Effector CD4-positive, alpha-beta T cell (primary cell): ENCODE data around the gene GPC5.
"Not testable (repeated sequence)": the region's sequence is repeated elsewhere in the genome, so short reads cannot be mapped to it uniquely, and the experiment has no call there.

Experiments
- DNase-seq: peaks from one replicate; pipeline ENCODE4 v3.0.0-alpha.2; 2020

GPC5 gene

DNA sequence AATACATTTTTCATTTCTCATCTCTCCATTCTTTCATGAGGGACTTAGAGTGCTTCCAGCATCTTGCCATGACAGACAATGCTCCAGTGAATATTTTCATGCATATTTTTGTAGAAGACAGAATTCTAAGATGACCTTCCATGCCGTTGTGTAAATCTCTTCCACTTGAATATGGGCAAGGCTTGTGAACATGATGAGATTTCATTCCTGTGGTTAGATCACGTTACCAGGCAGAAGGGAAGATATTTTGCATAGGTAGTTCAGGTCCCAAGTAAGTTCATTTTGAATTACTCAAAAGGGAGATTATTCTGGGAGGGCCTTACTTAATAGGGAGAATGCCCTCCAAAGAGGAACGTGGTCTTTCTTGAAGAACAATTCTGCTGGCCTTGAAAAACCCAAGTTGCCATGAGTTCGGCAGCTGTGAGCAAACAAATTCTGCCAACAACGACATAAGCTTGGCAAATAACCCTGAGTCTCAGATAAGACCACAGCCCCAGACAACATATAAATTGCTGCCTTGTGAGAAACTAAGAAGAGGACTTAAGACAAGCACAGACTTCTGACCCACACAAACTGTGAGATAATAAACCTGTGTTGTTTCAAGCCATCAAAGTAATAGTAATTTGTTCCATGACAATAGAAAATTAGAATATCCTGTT is 1427.6 kb downstream of the GPC5 start:
- no peak for DNase-seq

DNA sequence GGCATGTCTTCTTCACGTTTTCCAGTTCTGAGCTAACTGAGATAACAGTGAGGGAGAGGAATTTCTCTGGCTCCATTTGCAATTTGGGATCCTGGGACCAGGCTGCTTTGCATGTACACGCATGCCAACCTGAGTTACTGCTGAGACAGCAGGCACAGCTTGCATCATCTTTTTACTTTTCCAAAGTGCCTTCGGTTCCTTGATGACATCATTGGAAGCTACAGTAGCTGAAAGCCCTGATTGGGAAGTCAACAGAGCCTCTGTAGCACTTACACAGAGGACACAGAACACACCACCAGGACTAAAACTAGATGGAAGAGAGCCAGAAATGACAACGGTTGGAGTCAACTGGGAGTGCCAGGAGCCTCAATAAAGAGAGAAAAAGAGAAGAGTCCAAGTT is 1429.1 kb downstream of the GPC5 start:
- no peak for DNase-seq

DNA sequence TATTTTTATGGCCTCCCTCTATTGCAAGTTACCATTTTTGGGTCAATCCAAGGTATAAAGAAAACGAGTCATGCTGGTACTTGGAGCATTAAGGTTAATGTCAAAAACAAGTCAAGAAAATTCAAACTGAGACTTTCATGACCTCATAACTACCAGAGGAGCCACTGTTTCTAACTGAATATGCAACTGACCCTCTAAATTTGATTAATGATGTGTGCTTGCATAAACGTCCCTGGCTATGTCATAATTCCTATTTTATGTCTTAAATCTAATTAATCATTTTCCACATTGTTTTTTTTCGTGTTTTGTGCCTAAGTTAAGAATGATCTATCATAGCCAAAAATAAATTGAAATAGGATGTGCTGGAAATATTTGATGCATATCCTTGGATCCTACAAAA is 1431.5 kb downstream of the GPC5 start:
- no peak for DNase-seq

GRCh38 chr13:92830821-92831220 is 1432.4 kb downstream of the GPC5 start:
- no peak for DNase-seq

- DNase-seq: no peak
Observed at GRCh38 chr13:92833071-92833470, 1434.7 kb downstream of the GPC5 start.

GRCh38 chr13:92836171-92836570 is 1437.8 kb downstream of the GPC5 start:
- DNase-seq: no peak

DNA sequence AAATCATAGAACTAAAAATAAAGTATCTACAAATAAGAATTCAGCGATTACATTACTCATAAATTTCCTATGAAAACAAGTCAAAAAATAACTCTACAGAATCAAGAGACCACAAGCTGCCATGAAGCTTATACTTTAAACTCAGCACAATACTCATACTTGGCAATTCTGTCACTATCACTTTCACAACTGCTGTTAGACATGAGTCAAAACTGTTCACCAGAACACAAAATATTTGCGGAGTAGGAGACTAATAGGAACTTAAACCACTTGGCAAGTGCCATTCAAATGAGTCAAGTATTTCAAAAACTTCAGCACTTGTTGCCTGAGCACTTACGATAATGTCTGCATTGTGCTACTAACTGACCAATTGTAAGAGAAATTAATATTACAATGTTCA is 1440.4 kb downstream of the GPC5 start:
- no peak for DNase-seq

DNA sequence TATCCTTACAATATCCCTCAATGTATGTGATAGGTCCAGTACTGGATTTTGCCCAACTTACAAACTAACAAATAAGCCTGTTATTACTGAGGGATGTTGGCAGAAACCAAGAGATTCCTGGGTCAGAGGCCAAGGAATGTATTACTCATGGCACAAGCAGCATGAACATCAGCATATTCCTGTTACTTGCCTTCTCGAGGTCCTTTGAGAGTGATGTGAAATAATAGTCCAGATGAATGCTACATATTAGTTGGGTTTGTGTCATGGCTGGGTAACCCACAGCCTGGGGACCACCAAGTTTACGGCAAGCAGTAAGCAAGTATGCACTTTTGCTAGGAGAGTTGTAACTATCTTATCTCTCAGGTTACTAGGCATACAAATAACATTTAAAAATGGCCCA is 1443.7 kb downstream of the GPC5 start:
- no peak for DNase-seq

DNA sequence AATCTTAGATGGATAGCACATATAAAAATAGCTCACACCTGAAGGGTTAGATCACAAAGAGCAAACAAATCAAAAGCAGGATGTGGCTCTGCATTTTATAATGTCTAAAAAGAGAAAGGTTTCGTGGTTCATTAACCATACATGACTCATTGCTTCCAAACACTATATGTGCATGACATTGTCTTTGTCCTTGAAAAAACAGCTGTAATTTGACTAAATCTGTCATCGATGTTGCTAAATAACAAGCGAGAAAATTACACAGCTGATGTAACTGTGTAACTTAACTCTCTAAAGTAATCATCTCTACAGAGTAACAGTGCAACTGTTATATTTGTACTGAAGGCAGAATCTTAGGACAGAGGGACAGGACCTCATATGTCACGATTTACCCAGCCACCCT is 1445.1 kb downstream of the GPC5 start:
- no peak for DNase-seq

DNA sequence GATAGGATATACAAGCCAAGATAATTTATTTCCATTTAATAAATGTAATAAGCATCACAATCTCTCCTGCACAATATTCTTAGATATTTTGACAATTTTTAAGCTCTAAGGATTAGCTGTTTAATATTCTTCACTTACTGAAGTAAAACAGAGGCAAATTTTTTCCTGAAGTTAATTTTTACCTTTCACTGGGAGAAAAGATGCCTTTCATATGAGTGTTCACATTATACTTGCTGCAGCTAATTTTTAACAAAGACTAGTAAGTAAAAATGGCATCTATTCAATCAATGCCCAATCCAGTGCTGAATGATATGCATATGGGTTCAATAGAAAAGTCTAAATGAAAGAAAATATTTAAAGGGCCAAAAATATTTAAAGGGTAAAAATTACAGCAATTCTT is 1451.0 kb downstream of the GPC5 start:
- no peak for DNase-seq

DNA sequence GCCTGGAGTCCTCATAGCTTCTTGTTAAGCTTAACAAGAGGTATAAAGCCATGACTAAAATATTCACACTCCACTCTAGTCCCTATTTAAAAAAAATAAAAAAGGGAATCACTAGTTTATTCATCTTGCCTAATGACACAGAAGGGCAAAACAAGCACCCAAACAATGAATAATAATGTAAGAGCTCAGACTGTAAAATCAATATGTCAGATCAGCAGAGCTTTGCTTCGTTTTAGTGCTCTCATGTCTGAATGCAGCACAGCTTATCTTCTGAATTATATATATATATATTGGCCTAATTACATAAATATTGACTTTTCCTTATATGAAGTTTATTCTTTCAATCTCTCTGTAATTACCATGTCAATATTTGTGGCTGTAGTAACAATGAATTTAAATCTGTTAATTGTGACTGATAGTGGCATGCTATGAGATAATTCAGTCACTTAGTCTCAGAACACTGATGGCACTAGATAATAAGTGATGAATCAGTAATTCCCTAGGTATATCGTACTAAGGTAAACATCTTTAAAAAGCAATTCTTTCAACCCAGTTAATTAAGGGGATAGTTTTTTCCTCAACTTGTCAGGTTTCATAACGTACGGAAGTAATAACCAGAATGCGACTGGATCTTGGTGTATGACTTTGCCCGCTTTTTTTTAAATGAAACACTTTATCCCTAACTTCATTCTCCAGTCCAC is 1466.3 kb downstream of the GPC5 start:
- no peak for DNase-seq

DNA sequence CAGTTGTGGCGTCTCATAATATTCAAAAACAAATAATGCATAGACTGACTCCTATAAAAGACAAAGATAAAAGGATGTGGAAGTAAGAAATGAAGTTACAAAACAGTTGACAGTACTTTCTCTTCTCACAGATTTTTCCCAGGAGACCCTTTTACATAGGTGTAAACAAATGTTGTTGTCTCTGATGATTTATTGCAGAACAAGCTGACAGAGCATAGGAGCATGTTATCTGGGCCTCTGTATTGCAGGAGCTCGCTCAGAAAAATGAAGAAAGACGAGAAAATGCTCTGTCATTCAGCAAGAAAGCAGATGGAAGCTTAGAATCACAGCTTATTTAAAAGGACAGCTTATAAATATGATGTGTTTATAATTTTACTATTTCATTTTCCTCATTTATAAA is 1474.6 kb downstream of the GPC5 start:
- DNase-seq: no peak

DNA sequence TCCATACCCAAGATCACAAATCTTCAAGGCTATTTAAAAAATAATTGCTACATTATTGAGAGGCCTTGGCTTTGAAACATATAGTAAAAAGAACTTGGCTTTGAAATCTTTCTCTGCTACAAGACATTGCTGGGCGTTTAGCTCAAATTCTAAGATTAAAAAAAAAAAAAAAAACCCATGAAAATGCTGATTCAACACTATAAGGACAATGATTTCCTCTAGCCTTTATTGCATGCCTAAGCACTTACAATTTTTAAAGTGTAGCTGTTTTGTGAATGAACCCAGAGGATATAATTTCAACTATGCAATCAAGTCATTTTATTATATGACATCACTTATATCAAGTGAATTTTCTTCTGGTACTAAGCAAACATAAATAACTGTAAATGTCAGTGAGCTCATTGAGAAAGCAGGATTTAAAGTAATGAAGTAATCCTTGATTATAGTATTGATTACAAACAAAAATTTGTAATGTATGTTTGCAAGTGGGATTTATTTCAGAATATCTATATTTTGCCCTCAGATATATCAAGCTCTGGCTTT is 1488.2 kb downstream of the GPC5 start:
- no peak for DNase-seq

DNA sequence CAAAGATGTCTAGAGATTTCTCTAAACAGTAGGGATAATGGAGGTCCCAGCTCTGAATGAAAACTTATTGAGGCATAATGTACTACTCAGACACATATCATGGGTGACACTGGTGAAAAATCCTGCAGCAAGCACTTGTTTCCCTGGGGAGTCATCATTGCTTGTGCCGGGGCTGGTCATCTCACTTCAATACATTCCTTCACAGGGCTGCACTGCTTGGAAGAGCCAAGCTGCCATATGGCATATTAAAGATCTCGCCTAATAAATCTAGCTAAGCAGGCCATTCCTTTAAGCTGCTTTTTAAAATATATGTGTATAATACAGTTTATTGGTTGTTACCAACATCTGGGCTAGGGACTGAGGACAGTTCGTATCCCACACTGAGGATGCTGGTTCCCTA is 1496.0 kb downstream of the GPC5 start:
- no peak for DNase-seq

- DNase-seq: no peak
Observed at GRCh38 chr13:92896842-92897241, 1498.4 kb downstream of the GPC5 start.

DNA sequence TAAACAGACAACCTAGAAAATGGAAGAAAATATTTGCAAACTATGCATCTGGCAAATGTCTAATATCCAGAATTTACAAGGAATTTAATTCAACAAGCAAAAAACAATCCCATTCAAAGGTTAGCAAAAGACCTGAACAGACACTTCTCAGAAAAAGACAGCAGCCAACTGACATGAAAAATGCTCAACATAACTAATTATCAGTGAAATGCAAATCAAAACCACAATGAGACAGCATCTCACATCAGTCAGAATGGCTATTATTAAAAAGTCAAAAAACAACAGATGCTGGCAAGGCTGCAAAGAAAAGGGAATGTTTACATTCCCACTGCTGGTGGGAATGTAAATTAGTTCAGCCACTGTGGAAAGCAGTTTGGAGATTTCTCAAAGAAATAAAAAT is 1500.5 kb downstream of the GPC5 start:
- not testable (repeated sequence) for DNase-seq

- DNase-seq: no peak
Observed at GRCh38 chr13:92900446-92900845, 1502.0 kb downstream of the GPC5 start.

- DNase-seq: no peak
Observed at GRCh38 chr13:92901739-92902138, 1503.3 kb downstream of the GPC5 start.

- DNase-seq: no peak
Observed at GRCh38 chr13:92912629-92913028, 1514.2 kb downstream of the GPC5 start.

GRCh38 chr13:92913840-92914239 is 1515.4 kb downstream of the GPC5 start:
- no peak for DNase-seq
